Cardiac fibroblast (primary cell): ENCODE results near the gene PKD1L1.

Experiments used
- DNase-seq, 2 donors: peaks; one replicate each; pipeline versions ENCODE4 v3.0.0 to v3.0.0-alpha.2; 2010; ENCODE audit warnings: low read depth in 2 of 2
- H3K4me3 ChIP-seq, 2 donors: replicated peaks in 1 of 2; 1 replicate in 1 of 2; 2 replicates in 1 of 2; pipeline ENCODE4 v1.5.1; 2011; ENCODE audit warnings: low read depth in 2 of 2, low read length in 2 of 2, mild to moderate bottlenecking in 2 of 2, moderate library complexity in 1 of 2
- CTCF ChIP-seq: IDR thresholded peaks from one replicate; pipeline ENCODE4 v1.5.1; 2011; ENCODE audit warnings: low read depth, mild to moderate bottlenecking, low read length, inconsistent platforms

Gene PKD1L1

GRCh38 chr7:47893238-47893637 lies 55.0 kb downstream of the PKD1L1 start:
- TF ChIP-seq CTCF = peak; percentile 25
- DNase-seq = no peak
- no peak overlapping the region for H3K4me3 ChIP-seq

GRCh38 chr7:47890606-47891005 lies 57.7 kb downstream of the PKD1L1 start:
- H3K4me3 ChIP-seq = no peak overlapping the region
- DNase-seq = no peak
- no peak for TF ChIP-seq CTCF

- TF ChIP-seq CTCF = no peak
- H3K4me3 ChIP-seq = no peak overlapping the region
- DNase-seq = no peak
Measured at GRCh38 chr7:47890125-47890524, 58.1 kb downstream of the PKD1L1 start.

- H3K4me3 ChIP-seq = no peak overlapping the region
- no peak for TF ChIP-seq CTCF
- no peak for DNase-seq
Measured at GRCh38 chr7:47889723-47890122, 58.5 kb downstream of the PKD1L1 start.

GRCh38 chr7:47888371-47889265 lies 59.6 kb downstream of the PKD1L1 start:
- DNase-seq = no peak
- H3K4me3 ChIP-seq = no peak overlapping the region
- TF ChIP-seq CTCF = no peak

GRCh38 chr7:47887016-47887640 lies 61.1 kb downstream of the PKD1L1 start:
- H3K4me3 ChIP-seq = no peak overlapping the region
- no peak for DNase-seq
- TF ChIP-seq CTCF = no peak
